Daoy (cell line): Measurements from ENCODE around the gene GPR137. TPM values are rescaled to one million over a fixed set of nuclear protein-coding genes. Genes with fewer than 3 reads are reported as not detected.

ENCODE experiments used
- DNase-seq: peaks from one replicate; pipeline ENCODE4 v3.0.0-alpha.2; 2015; ENCODE audit warnings: low read depth
- total RNA-seq: library from RNA; depleted of rRNA; stranded (reverse); fragments of >200 nt; shearing (Covaris generic); gene quantifications from 2 replicates; pipeline ENCODE4 v1.2.3, GENCODE V29; 2014

Gene GPR137
- total RNA-seq, 1 experiment from 2014 or later: 24.6 TPM

- no peak for DNase-seq
Measured at GRCh38 chr11:64287676-64288352, 2.2 kb downstream of the GPR137 start.

- DNase-seq: no peak
Measured at GRCh38 chr11:64288353-64288750, 2.7 kb downstream of the GPR137 start.

GRCh38 chr11:64289002-64289564 is 3.4 kb downstream of the GPR137 start:
- DNase-seq: no peak

GRCh38 chr11:64290352-64291261 is 5.0 kb downstream of the GPR137 start:
- DNase-seq: no peak

GRCh38 chr11:64291262-64291751 is 5.7 kb downstream of the GPR137 start, which contains the start of gene KCNK4:
KCNK4 (plus strand) TSS chr11:64291302; CDS start chr11:64293019, 1,717 bp downstream.
- no peak for DNase-seq

- DNase-seq: no peak
Measured at GRCh38 chr11:64291752-64292459, 6.3 kb downstream of the GPR137 start.

- DNase-seq: no peak
Measured at GRCh38 chr11:64292460-64293254, 7.0 kb downstream of the GPR137 start.

- peak; percentile 24 for DNase-seq
Measured at GRCh38 chr11:64294774-64295173, 9.1 kb downstream of the GPR137 start.

- DNase-seq: no peak
Measured at GRCh38 chr11:64295760-64296159, 10.1 kb downstream of the GPR137 start.

GRCh38 chr11:64296236-64296635 is 10.6 kb downstream of the GPR137 start:
- no peak for DNase-seq

GRCh38 chr11:64296830-64297698 is 11.4 kb downstream of the GPR137 start:
- no peak for DNase-seq

GRCh38 chr11:64297699-64298358 is 12.2 kb downstream of the GPR137 start:
- no peak for DNase-seq

- DNase-seq: peak; percentile 22
Measured at GRCh38 chr11:64298966-64299846, 13.6 kb downstream of the GPR137 start.

- no peak for DNase-seq
Measured at GRCh38 chr11:64299847-64300648, 14.4 kb downstream of the GPR137 start, which contains the start of gene CATSPERZ. CATSPERZ (plus strand) TSS chr11:64300358; CDS start chr11:64300411, 53 bp downstream.

- no peak for DNase-seq
Measured at GRCh38 chr11:64303109-64304031, 17.7 kb downstream of the GPR137 start.

GRCh38 chr11:64304032-64304315 is 18.3 kb downstream of the GPR137 start:
- DNase-seq: no peak
